GM23248 (cell line): ENCODE data around the gene ZBTB20.

Experiments
- EZH2 ChIP-seq: fragments of 200-600 bp; sonication (generic); IDR thresholded peaks from 2 replicates; pipeline ENCODE4 v1.6.1; 2018; ENCODE audit warnings: antibody characterized with exemption, mild to moderate bottlenecking; ENCODE audit not compliant: insufficient read depth, poor library complexity, severe bottlenecking
- EZH2phosphoT487 ChIP-seq: fragments of 200-600 bp; sonication (generic); IDR thresholded peaks from 2 replicates; pipeline ENCODE4 v1.6.1; 2018; ENCODE audit warnings: antibody characterized with exemption, moderate library complexity, mild to moderate bottlenecking, low read depth; ENCODE audit not compliant: insufficient read depth

DNA sequence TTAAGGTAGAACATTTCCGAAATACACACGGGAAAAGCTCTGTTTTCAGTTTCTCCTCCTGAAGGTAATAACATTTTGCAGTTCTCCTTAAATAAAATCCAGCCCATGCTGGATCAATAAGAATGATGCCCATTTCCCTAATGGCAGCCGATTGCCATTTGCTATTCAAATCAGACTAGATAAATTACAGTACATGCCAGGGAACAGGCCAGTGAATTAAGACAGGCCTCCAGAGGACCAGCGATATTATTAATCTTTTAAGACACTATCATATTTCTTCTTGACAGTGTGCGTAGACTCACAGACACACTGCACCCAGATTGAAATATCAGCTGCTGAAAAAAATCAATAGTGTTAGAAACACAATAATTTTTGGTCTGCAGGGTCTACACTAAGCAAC is 431.0 kb downstream of the ZBTB20 start:
- TF ChIP-seq EZH2 (no peak), EZH2phosphoT487 (no peak)
